ENCODE results near the gene DPP9.

- TF ChIP-seq CTCF (IDR thresholded peaks at IDR 0.05) (no peak), POLR2A (IDR thresholded peaks at IDR 0.05) (no peak)
Measured at GRCh38 chr19:4740092-4740491, 16.4 kb upstream of the DPP9 start.

Data from thyroid gland (tissue), 4 donors.